Measurements from ENCODE around the gene TSBP1. TPM values are rescaled to one million over a fixed set of nuclear protein-coding genes. Genes with fewer than 3 reads are reported as not detected.
"Not testable (repeated sequence)": the region's sequence is repeated elsewhere in the genome, so short reads cannot be mapped to it uniquely, and the experiment has no call there.

TSBP1 gene
- total RNA-seq, 4 donors from 2014 or later: not detected

- H3K27me3 ChIP-seq: no peaks in the 10 kb centered on the region
- TF ChIP-seq CTCF (IDR thresholded peaks at IDR 0.05 in 4 of 5, conservative IDR thresholded peaks at IDR 0.05 in 1 of 5) (no peak), POLR2A (IDR thresholded peaks at IDR 0.05) (no peak)
- H3K9me3 ChIP-seq: no peaks in the 10 kb centered on the region
- H3K36me3 ChIP-seq: no peaks in the 10 kb centered on the region
- no peak for ATAC-seq
- no peak overlapping the region for H3K27ac ChIP-seq
- no peak for DNase-seq
- intact Hi-C loops (cut with DNase I; ENCODE audit: low total_unique reads) (no loop called here), in situ Hi-C loops (cut with MboI; ENCODE audit: low sequenced_read_pairs in 4 of 4) (no loop called here)
- no peaks in the 10 kb centered on the region for H3K4me1 ChIP-seq
- H3K4me3 ChIP-seq: no peak overlapping the region
Measured at GRCh38 chr6:32271429-32271828, 100.3 kb downstream of the TSBP1 start.

- H3K4me3 ChIP-seq; H3K4me1 ChIP-seq; ATAC-seq; H3K27ac ChIP-seq; intact Hi-C loops (cut with DNase I; ENCODE audit: low total_unique reads); H3K27me3 ChIP-seq; DNase-seq; in situ Hi-C loops (cut with MboI; ENCODE audit: low sequenced_read_pairs in 4 of 4); H3K9me3 ChIP-seq; H3K36me3 ChIP-seq: not testable (repeated sequence)
Measured at GRCh38 chr6:32268459-32268858, 103.2 kb downstream of the TSBP1 start.

GRCh38 chr6:32267035-32267434 is 104.7 kb downstream of the TSBP1 start:
- no peak for TF ChIP-seq POLR2A (IDR thresholded peaks at IDR 0.05)
- no peak for TF ChIP-seq CTCF (IDR thresholded peaks at IDR 0.05 in 4 of 5, conservative IDR thresholded peaks at IDR 0.05 in 1 of 5)
- in situ Hi-C loops (cut with MboI; ENCODE audit: low sequenced_read_pairs in 4 of 4) (no loop called here), intact Hi-C loops (cut with DNase I; ENCODE audit: low total_unique reads) (no loop called here)
- Histone ChIP-seq H3K27me3 (no peaks in the 10 kb centered on the region), H3K27ac (no peak overlapping the region), H3K4me1 (no peaks in the 10 kb centered on the region), H3K9me3 (no peaks in the 10 kb centered on the region), H3K4me3 (no peak overlapping the region), H3K36me3 (no peaks in the 10 kb centered on the region)
- no peak for ATAC-seq
- DNase-seq: no peak

- not testable (repeated sequence) for DNase-seq
- intact Hi-C loops (cut with DNase I; ENCODE audit: low total_unique reads): loop anchor here (10.0 kb wide), 1 partner anchor 138 kb away; no protein-coding TSS in a partner anchor
Measured at GRCh38 chr6:32257262-32257661, 114.4 kb downstream of the TSBP1 start.

GRCh38 chr6:32255199-32256153 is 116.2 kb downstream of the TSBP1 start:
- Histone ChIP-seq H3K9me3 (no peaks in the 10 kb centered on the region), H3K27me3 (peaks cover 5 to 11% (median 7%) of the 10 kb centered on the region in 3 donors), H3K36me3 (no peaks in the 10 kb centered on the region), H3K4me3 (peak overlapping the region; percentile 32 to 46 (median 38)), H3K27ac (peak overlapping the region; percentile 53 to 74 (median 72)), H3K4me1 (peaks cover 6% of the 10 kb centered on the region in 2 donors)
- DNase-seq: peak; percentile 33 to 58
- TF ChIP-seq POLR2A (IDR thresholded peaks at IDR 0.05) (no peak), CTCF (IDR thresholded peaks at IDR 0.05 in 4 of 5, conservative IDR thresholded peaks at IDR 0.05 in 1 of 5) (peak; percentile 15 to 63 (median 50))
- ATAC-seq: peak; percentile 96 to 98
- in situ Hi-C loops (cut with MboI; ENCODE audit: low sequenced_read_pairs in 4 of 4): no loop called here
- intact Hi-C loops (cut with DNase I; ENCODE audit: low total_unique reads): loop anchor here (10.0 kb wide), 1 partner anchor 139 kb away; no protein-coding TSS in a partner anchor

More at GRCh38 chr6:32257262-32257661, 114.4 kb downstream of the TSBP1 start:
- in situ Hi-C loops (cut with MboI; ENCODE audit: low sequenced_read_pairs in 4 of 4); H3K27ac ChIP-seq; H3K9me3 ChIP-seq; H3K4me3 ChIP-seq; H3K36me3 ChIP-seq; ATAC-seq; H3K4me1 ChIP-seq: not testable (repeated sequence)
- peaks cover 5 to 11% (median 7%) of the 10 kb centered on the region in 3 donors for H3K27me3 ChIP-seq
